Cardiac muscle cell (in vitro differentiated cells and primary cell): Measurements from ENCODE around the gene CCDC88C. TPM values are rescaled to one million over a fixed set of nuclear protein-coding genes. Genes with fewer than 3 reads are reported as not detected.

Source experiments
- DNase-seq, 2 donors: peaks; one replicate each; pipeline versions ENCODE4 v3.0.0 to v3.0.0-alpha.2; 2010 to 2017; ENCODE audit warnings: low read depth in 1 of 2, low spot score in 1 of 2
- H3K27ac ChIP-seq: fragments of 200-600 bp; sonication (generic); 2 replicates; pipeline ENCODE4 v1.5.1; 2016
- H3K27me3 ChIP-seq: fragments of 200-600 bp; sonication (generic); 2 replicates; pipeline ENCODE4 v1.6.0; 2016; ENCODE audit warnings: control low read depth
- H3K36me3 ChIP-seq: fragments of 200-600 bp; sonication (generic); 2 replicates; pipeline ENCODE4 v1.5.1; 2016; ENCODE audit warnings: control low read depth
- H3K4me1 ChIP-seq: fragments of 200-600 bp; sonication (generic); 2 replicates; pipeline ENCODE4 v1.8.1; 2017; ENCODE audit warnings: low read depth, mild to moderate bottlenecking, mixed run types
- H3K4me3 ChIP-seq: fragments of 200-600 bp; sonication (generic); 2 replicates; pipeline ENCODE4 v1.5.1; 2016; ENCODE audit warnings: mild to moderate bottlenecking
- H3K9me3 ChIP-seq: fragments of 200-600 bp; sonication (generic); 2 replicates; pipeline ENCODE4 v1.5.1; 2017; ENCODE audit warnings: low read depth, mild to moderate bottlenecking, control low read depth
- CTCF ChIP-seq: IDR thresholded peaks from 2 replicates; pipeline ENCODE4 v1.5.1; 2012; ENCODE audit warnings: low read depth, mild to moderate bottlenecking, low read length
- polyA plus RNA-seq: library from polyadenylated mRNA; unstranded; fragments of >200 nt; fragmentation: Nextera tagmentation; extraction: Ambion mirVana; gene quantifications from 2 replicates; pipeline ENCODE4 v1.2.1, GENCODE V29; 2016
- total RNA-seq: library from RNA; depleted of rRNA; stranded (reverse); fragments of >200 nt; gene quantifications from 2 replicates; pipeline ENCODE4 v1.2.3, GENCODE V29; 2016

CCDC88C gene
- total and polyA plus RNA-seq, 2 experiments from 2014 or later = 0.49 to 1.2 TPM

- Histone ChIP-seq H3K36me3 (no peaks in the 10 kb centered on the region), H3K4me1 (no peaks in the 10 kb centered on the region), H3K9me3 (no peaks in the 10 kb centered on the region), H3K27ac (no peak overlapping the region), H3K27me3 (no peaks in the 10 kb centered on the region), H3K4me3 (no peak overlapping the region)
- no peak for DNase-seq
- TF ChIP-seq CTCF = no peak
Measured at GRCh38 chr14:91241863-91242262, 175.8 kb downstream of the CCDC88C start.

- Histone ChIP-seq H3K36me3 (no peaks in the 10 kb centered on the region), H3K9me3 (no peaks in the 10 kb centered on the region), H3K27ac (no peak overlapping the region), H3K27me3 (no peaks in the 10 kb centered on the region), H3K4me1 (no peaks in the 10 kb centered on the region), H3K4me3 (no peak overlapping the region)
- TF ChIP-seq CTCF = no peak
- DNase-seq = no peak
Measured at GRCh38 chr14:91238661-91239060, 179.0 kb downstream of the CCDC88C start.

- Histone ChIP-seq H3K27ac (no peak overlapping the region), H3K9me3 (no peaks in the 10 kb centered on the region), H3K36me3 (no peaks in the 10 kb centered on the region), H3K4me1 (no peaks in the 10 kb centered on the region), H3K27me3 (no peaks in the 10 kb centered on the region), H3K4me3 (no peak overlapping the region)
- DNase-seq = no peak
- TF ChIP-seq CTCF = no peak
Measured at GRCh38 chr14:91238085-91238484, 179.5 kb downstream of the CCDC88C start.

GRCh38 chr14:91237219-91237618 is 180.4 kb downstream of the CCDC88C start:
- Histone ChIP-seq H3K27ac (no peak overlapping the region), H3K4me1 (no peaks in the 10 kb centered on the region), H3K27me3 (no peaks in the 10 kb centered on the region), H3K4me3 (no peak overlapping the region), H3K36me3 (no peaks in the 10 kb centered on the region), H3K9me3 (no peaks in the 10 kb centered on the region)
- no peak for TF ChIP-seq CTCF
- peak in 1 of 2 donors; percentile 53 for DNase-seq

DNA sequence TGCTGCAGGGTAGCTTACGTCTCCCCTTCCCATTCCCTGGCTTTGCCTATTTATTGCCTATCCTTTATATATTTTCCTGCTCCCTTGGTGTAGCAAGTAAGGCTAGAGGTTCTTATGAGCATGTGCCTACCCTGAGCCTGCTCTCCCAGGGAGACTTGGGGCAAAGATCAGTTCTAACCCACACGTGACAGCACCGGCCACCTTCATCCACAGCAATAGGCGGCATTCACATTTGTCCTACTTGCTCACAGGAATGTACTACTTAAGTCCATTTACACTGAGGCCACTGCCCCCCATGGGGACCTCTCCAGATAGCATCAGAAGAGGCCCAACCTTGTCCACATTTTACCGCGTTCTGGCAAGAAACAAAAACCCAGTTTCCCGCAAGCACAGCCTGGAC is 181.8 kb downstream of the CCDC88C start:
- TF ChIP-seq CTCF = no peak

DNA sequence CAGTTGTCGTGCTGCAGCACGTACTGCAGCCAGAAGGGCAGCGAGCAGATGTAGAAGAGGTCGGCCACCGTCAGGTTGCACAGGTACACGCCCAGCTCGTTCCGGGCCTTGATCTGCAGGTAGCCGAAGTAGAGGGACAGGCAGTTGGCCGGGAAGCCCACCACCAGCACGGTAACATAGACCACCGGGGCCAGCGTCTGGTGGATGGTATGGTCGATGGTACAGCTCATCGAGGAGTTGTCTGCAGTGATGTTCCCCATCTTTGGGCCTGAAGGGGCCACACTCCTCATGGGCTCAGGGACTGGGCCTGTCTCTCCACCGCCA is 182.9 kb downstream of the CCDC88C start:
- no peaks in the 10 kb centered on the region for H3K27me3 ChIP-seq
- TF ChIP-seq CTCF = no peak
- H3K4me3 ChIP-seq = no peak overlapping the region
- DNase-seq = no peak
- no peaks in the 10 kb centered on the region for H3K4me1 ChIP-seq
- no peaks in the 10 kb centered on the region for H3K36me3 ChIP-seq
- no peaks in the 10 kb centered on the region for H3K9me3 ChIP-seq
- no peak overlapping the region for H3K27ac ChIP-seq

More for the DNA sequence above, 181.8 kb downstream of the CCDC88C start:
- DNase-seq = no peak
- Histone ChIP-seq H3K36me3 (no peaks in the 10 kb centered on the region), H3K4me1 (no peaks in the 10 kb centered on the region), H3K27me3 (no peaks in the 10 kb centered on the region), H3K4me3 (no peak overlapping the region), H3K9me3 (no peaks in the 10 kb centered on the region), H3K27ac (no peak overlapping the region)
